Central memory CD4-positive, alpha-beta T cell (primary cell): ENCODE measurements around the gene CBFA2T2.
"Not testable (repeated sequence)": the region's sequence is repeated elsewhere in the genome, so short reads cannot be mapped to it uniquely, and the experiment has no call there.

ENCODE experiments used
- DNase-seq: peaks from one replicate; pipeline ENCODE4 v3.0.0; 2022

Gene CBFA2T2

DNA sequence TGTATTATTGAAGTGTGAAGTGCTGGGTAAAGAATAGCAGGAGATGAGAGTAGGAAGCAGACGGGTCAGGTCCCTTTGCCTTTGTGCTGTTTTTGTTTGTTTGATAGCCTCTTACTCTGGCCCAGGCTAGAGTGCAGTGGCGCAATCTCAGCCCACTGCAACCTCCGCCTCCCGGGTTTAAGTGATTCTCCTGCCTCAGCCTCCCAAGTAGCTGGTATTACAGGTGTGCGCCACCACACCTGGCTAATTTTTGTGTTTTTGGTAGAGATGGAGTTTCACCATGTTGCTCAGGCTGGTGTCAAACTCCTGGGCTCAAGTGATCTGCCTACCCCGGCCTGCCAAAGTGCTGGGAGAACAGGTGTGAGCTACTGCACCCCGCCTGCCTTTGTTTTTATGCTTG lies 18.1 kb downstream of the CBFA2T2 start:
- DNase-seq: not testable (repeated sequence)

DNA sequence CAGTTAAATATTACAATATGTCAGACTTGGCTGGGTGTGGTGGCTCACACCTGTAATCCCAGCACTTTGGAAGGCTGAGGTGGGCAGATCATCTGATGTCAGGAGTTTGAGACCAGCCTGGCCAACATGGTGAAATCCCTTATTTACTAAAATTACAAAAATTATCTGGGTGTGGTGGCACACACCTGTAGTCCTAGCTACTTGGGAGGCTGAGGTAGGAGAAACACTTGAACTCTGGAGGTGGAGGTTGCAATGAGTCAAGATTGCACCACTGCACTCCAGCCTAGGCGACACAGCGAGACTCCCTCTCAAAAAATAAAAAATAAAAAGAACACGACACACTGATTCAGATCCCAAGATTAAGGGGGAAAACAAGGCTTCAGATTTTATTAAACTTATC lies 19.2 kb downstream of the CBFA2T2 start:
- DNase-seq: not testable (repeated sequence)

DNA sequence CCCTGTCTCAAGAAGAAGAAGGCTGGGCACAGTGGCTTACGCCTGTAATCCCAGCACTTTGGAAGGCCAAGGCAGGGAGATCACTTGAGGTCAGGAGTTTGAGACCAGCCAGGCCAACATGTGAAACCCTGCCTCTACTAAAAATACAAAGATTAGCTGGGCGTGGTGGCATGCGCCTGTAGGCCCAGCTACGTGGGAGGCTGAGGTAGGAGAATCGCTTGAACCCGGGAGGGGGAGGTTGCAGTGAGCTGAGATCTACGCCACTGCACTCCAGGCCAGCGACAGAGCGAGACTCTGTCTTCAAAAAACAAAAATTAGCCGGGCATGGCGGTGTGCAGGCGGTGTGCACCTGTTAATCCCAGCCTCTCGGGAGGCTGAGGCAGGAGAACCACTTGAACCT lies 22.0 kb downstream of the CBFA2T2 start:
- DNase-seq: not testable (repeated sequence)

DNA sequence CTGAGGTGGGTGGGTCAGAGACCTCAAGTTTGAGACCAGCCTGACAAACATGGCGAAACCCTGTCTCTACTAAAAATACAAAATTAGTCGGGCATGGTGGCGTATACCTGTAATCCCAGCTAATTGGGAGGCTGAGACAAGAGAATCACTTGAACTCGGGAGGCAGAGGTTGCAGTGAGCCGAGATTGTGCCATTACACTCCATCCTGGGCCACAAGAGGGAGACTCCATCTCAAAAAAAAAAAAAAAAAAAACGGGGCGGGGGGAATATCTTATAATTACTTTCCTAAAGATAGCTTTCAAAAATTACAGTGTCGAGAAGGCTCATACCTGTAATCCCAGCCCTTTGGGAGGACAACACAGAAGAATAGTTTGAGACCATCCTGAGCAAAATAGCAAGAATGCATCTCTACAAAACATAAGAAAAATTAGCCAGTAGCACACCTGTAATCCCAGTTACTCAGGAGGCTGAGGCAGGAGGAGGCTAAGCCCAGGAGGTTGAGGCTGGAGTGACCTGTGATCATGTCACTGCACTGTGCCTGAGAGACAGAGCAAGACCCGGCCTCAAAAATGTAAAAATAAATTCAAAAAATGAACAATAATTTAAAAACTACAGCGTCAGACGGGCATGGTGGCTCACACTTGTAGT lies 25.8 kb downstream of the CBFA2T2 start:
- DNase-seq: no peak

DNA sequence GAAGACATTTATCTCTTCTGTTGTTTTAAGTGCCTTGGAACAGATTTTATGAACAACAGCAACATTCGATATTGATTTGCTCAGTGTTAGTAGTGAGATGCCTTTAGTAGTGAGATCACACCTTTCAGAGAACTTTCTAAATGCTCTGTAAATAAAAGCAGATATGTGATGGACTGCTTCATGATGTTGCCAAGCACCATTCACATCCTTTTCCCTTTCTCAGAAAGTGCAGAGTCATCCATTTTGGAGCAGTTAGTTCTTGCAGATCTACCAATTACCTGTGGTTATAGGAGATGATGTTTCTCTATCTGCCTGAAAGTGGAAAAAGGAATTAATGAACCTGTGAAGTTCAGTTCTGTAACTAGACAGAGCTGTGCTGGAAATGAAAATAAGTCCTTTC lies 27.0 kb downstream of the CBFA2T2 start:
- DNase-seq: no peak

DNA sequence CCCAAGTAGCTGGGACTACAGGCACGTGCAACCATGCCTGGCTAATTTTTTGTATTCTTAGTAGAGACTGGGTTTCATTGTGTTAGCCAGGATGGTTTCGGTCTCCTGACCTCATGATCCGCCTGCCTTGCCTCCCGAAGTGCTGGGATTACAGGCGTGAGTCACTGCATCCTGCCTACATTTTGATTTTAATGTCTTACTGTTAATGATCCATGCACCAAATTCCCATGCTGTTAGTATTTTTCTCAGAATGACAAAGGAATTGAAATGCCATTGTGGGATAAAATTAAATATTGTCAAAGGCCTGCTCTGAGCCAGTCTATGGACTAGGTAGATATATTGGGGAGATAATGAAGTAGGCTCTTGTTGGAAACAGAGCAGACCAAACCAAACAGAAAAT lies 28.2 kb downstream of the CBFA2T2 start:
- no peak for DNase-seq

DNA sequence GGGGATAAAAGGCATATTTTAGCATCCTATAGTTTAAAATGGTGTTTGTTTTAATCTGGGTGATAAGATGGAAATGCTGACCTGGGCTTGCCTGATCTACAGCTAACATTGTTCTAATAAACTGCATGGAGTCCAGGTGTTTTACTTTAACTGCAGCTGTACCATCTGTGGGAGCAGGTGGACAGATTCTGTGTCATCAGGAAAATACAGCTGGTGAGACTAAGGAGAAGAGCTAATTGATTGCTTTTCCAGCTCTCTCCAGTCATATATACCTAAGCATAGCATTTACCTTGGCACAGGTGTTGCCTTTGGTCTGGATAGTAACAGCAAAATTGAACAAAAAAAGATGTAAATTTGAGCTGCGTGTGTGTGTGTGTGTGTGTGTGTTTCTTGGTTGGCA lies 31.6 kb downstream of the CBFA2T2 start:
- no peak for DNase-seq

DNA sequence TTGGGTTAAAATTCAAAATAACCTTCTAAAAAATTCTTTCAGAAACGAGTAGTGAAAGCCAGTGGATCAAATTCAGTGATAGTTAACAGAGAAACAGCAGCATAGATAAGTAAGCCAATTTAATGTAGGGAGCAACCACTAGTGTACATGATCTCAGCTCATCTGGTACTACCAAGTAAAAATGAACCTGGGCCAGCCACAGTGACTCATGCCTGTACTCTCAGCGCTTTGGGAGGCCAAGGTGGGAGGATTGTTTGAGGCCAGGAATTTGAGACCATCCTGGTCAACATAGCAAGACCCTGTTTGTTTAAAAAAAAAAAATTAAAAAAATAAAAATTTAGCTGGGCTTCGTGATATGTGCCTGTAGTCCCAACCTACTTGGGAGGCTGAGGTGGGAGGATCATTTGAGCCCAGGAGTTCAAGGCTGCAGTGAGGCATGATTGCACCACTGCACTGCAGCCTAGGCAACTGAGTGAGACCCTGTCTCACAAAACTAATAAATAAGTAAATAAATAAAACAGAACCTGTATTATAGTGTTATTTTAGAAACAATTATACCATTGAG lies 32.4 kb downstream of the CBFA2T2 start:
- no peak for DNase-seq

DNA sequence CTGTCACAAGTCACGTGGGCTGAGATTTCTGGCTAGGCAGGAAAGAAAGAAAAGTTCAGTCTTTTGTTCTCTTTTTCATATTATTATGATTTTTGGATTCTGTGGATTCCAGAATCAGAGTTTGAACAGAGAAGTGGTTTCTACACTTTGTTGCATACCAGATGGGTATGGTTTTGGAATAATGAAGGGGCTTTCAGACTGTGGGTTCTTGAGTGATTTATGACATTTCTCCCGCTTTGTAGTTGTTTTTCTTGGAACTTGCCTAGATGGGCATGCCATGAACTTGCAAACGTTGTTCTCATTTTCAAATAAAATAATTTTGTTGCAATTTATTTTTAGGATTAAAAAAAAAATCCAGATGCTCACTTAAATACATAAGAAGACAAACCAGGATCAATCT lies 34.4 kb downstream of the CBFA2T2 start:
- DNase-seq: no peak

DNA sequence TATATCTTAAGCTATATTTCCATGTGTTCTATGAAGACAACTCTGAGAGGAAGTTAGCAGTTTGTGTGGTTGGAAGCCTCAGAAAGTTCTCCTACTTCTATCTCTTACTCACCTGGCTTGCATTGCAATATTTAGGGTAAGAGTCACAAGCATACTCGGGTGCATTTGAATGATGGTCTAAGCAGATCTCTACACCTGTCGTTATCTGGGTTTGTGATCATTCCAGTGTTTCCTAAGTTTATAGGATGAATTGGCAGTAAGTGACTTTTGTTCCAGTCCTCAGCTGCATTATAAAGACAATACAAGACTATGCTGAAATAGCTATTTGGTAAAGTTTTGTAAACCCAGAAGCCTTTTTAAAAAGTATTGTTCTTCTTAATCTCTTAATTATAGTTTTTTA lies 36.9 kb downstream of the CBFA2T2 start:
- no peak for DNase-seq

DNA sequence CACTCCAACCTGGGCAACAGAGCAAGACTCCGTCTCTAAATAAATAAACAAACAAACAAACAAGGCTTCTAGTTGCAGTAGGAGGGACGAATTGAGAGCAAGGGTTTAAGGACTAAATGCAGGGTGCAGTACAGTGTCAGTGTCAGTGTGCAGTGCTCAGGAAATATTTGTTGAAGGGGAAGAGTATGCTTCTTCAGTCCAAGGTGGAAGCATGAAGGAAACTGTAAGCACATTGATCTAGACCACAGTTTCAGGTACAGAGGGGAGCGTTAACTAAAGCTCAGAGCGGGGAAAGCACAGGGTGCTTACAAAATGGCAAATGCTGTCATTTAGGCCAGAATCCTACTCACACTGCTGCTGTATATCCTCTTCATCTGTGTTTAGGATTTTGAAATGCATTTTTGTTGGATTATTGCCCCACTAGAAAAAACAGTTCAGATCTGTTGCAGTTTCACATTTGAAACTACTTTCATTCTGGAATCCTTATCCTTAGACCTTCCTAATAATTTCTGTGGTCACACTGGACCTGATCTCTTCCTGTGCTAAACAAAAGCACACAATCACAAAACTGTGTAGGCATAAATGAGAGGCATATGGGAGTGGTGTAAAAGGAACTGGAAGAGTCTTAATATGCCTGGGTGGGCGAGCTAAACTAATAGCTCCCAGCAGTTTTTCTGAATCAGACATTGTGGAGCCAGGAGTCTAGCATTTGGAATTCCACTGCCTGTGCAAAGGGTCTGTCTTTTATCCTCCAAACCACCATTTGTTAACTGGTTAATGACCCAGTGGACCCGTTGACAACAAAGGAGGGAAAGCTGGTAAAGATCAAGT lies 41.4 kb downstream of the CBFA2T2 start:
- DNase-seq: no peak

DNA sequence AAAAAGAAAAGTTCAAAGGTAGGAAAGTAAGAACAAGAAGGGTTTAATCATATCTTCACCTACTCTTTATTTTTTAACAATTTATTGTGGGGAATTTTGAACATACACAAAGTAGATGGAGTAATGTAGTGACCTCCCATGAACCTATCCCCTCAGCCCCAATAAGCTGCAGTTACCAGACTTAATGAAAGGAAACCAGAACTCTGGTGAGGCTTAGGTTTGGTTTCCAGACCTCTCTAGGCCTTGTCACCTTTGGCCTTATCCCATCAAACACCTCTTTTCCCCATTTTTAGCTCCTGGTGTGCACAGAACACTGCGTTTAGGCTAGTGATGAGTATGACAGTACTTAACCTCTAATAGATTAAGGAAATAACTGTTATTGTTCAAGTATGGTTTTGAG lies 42.0 kb downstream of the CBFA2T2 start:
- DNase-seq: no peak

DNA sequence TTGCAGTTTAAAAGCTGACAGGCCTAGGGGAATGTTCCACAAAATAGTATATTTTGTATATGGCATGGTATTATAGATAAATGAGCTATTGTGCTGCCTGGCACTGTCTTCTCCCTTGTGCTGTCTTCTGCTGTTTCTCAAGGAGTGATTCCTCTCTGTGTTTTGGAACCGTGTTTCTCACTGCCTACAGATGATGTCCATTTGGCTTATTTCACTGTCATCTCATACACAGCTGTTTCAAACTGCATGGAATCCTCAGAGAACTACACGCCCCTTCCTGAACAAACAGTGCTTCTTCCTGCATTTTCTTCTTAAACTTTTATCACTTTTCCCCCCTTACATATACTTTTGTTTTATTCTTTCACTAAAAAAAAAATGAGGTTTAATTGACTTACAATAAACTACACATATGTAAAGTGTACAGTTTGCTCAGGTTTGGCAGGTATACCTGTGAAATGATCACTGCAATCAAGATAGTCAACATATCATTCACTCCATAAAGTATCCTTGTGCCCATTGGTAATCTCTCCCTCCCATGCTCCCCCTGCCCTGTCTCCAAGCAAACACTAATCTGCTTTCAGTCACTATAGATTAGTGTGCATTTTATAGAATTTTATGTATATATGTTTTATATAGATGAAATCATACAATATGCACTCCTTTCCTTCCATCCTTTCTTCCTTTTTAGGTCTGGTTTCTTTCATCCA lies 43.0 kb downstream of the CBFA2T2 start:
- DNase-seq: no peak

DNA sequence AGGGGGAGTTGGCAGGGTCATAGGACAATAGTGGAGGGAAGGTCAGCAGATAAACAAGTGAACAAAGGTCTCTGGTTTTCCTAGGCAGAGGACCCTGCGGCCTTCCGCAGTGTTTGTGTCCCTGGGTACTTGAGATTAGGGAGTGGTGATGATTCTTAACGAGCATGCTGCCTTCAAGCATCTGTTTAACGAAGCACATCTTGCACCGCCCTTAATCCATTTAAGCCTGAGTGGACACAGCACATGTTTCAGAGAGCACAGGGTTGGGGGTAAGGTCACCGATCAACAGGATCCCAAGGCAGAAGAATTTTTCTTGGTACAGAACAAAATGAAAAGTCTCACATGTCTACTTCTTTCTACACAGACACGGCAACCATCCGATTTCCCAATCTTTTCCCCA lies 45.8 kb downstream of the CBFA2T2 start:
- not testable (repeated sequence) for DNase-seq

DNA sequence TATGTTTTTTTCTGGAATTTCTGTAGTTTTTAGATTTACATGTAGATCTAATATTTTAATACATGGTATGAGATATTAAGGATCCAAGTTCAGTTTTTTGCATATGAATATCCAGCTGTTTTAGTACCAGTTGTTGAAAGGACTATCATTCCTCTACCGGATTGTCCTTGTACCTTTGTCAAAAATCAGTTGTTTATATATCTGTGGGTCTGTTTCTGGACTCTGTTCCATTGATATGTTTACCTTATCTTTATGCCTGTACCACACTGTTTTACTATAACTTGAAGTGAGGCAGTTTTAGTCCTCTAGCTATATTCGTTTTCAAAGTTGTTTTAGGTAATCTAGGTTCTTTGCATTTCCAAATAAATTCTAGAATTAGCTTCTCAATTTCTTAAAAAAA lies 47.7 kb downstream of the CBFA2T2 start:
- DNase-seq: no peak

DNA sequence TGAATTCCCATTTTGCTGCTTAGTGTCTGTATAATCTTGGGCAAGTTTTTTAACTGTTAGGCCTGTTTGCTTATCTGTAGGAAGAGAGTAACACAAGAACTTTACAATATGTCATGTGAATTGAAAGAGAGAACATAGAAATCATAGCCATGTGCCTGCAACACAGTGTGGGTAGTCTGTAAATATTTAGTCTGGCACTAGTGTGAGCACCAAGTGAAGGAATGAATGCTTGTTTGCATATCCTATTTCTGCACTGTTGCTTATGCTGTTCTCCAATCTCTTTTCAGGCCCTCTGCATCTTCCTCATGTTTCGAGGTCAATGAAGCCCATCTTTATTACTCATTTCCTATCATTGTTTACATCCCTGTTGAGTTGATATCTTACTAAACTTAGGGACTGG lies 49.2 kb downstream of the CBFA2T2 start:
- no peak for DNase-seq

DNA sequence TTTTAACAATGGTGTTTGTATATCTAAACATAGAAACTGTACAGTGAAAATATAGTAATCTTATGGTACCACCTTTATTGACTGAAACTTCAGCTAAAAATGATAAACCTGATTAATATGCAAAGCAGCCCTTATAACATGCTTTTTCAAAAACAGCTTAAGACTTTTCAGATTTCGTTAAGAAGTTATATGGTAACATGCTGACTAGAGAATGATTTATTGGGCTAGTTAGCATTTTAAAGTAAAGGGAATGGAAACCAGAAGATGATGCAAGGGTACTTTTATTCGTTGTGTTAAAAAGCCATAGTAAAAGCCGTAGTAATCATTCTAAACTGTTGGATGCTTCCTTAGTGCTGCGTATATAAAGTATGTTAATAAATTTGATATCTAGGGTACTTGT lies 50.5 kb downstream of the CBFA2T2 start:
- DNase-seq: no peak

DNA sequence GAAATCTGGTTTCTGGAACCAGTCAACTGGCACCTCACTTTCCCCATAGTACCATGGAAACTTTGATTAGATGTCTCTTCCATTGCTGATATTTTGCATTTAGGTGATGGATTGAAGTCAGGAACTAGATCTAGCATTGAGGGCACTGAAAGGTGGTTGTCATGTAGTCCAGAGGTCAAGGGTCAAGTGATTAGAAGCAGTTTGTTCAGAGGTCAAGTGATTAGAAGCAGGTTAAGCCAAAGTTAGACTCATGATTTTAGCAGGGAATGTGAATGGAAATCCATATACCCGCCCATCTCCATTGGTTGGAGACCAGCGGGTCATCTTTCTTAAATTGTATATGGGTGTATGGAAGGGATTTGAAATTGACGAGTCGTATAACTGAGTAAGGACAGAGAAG lies 51.2 kb downstream of the CBFA2T2 start:
- no peak for DNase-seq

DNA sequence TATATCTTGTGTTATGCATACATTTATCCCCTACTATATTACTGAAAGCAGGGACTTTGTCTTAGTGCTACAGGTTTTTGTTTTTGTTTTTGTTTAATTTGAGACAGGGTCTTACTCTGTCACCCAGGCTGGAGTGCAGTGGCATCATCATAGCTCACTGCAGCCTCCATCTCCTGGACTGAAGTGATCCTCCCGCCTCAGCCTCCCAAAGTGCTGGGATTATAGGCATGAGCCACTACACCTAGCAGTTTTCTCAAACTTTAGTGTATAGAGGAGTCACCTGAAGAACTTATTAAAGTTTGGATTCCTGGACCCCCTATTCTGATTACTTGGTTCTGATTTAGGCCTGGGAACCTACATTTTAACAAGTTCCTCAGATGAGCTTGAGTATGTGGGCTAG lies 51.9 kb downstream of the CBFA2T2 start:
- DNase-seq: no peak

DNA sequence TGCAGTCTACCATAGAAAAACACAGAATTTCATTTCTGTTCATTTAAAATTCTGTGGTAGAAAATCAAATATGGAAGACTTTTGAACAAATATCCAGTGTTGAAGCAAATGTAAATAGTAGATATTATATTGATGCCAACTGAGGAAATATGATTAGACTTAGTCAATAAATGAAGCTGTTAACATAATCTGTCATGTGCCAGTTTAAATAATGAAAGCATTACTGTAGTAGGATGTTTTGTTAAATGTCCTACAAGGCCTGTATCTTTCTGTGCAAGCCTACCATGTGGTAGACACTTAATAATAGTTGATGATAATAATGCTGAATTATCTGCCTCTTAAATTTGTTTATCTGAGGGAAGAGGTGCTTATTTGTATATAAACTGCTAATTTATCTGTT lies 55.9 kb downstream of the CBFA2T2 start:
- DNase-seq: no peak

DNA sequence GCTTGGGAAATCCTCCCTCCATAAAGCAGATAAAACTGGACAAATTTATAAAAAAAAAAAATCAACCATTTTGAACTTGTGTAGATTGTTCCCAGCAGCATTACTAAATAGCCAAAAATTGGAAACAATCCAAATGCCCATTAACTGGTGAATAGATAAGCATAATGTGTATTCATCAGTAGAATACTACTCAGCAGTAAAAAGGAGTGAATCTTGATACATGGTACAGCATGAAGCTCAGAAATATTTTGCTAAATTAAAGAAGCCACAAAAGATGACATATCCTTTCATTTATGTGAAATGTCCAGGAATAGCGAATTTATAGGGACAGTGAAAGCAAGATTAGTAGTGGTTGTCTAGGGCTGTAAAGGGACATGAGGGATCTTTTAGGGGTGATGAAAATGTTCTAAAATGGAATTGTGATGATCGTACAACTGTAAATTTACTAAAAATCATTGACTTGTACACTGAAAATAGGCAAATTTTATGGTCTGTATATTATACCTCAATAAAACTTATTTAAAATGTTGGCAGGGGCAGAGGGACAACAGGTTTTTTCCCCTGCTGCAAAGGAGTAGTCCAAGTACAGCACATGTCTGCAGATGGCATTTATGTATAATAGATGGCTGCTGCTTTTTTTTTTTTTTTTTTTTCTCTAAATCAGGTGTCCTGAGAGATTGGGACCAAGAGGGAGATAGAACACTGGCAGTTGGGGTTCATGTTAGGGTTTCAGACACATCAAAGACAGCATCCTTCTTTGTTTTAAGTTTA lies 59.5 kb downstream of the CBFA2T2 start:
- no peak for DNase-seq

DNA sequence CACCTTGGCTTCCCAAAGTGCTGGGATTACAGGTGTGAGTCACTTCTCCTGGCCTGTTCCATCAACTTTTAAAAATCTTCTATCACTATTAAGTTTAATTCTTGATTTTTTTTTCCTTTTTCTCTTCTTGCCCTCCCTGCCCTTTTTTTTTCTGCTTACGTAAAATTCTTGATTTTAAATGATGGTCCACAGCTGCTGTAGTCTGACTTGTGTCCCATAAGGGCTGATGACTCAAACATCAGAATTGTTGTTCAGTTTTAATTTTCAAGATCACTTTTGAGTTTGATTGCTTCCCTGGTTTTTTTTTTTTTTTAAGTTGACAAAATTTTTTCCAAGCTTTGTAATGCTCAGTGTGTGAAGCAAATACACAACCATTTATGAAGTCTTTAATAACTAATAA lies 61.9 kb downstream of the CBFA2T2 start:
- no peak for DNase-seq

DNA sequence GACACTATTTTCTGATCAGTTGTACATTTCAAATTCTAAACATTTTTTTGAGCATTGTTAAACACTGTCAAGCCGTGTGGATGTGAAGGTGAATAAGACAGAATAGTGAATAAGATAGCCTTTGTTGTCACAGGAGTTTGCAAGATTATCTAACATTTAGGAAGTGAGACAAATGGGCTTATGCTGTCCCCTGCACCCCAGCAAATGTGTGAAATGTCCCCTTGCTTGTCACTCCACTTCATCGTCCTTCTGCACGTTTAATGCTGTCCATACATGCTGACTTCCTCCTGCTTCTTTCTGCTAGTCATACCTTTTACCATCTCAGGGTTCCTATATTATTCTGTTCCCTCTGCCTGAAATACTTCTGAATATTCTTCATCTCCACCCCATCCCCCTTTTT lies 62.6 kb downstream of the CBFA2T2 start:
- no peak for DNase-seq
